Measurements from ENCODE around the gene GAL3ST3.
"Not testable (repeated sequence)": the region's sequence is repeated elsewhere in the genome, so short reads cannot be mapped to it uniquely, and the experiment has no call there.

GAL3ST3 gene

DNA sequence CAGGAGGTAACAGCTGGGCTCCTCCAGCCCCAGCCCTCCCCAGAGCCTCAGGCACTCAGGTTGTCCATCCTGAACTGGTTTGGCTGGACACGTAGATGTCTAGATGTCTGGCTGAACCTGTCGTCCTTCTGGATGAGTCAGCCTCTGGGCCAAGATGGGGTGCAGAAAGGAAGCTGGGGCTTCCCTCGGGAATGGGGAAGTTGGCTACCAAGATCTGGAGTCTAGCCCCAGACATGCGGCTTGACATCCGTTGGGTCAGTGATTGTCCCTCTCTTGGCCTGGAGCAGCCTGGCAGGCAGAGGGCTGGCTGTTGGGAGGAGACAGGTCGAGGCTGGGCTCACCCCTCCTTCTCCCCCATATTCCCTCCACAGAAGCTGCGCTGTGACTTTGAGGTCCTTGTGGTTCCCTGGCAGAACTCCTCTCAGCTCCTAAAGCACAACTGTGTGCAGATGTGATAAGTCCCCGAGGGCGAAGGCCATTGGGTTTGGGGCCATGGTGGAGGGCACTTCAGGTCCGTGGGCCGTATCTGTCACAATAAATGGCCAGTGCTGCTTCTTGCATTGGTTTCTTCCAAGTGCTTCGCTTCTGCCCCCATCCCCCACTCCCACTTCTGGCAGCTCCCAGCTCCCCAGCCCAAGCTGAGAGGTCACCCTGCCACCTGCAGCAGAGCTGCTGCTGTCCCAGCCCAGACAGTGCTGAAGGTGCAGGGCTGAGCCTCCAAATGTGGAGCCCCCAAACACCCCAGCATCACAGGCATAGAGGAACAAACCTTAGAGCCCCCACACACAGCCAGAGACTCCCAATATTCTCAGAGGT lies 35.8 kb downstream of the GAL3ST3 start:
- H2AK5ac ChIP-seq (ENCODE audit: low read length): peak overlapping the region; percentile 29
- H2BK15ac ChIP-seq (replicated peaks; ENCODE audit: low read depth): no peak overlapping the region
- no peak overlapping the region for H3K18ac ChIP-seq (ENCODE audit: low read length)
- no peak overlapping the region for H4K5ac ChIP-seq (ENCODE audit: low read length)
- H3K4me1 ChIP-seq (ENCODE audit: control insufficient read depth, low read depth, low read length): peaks cover 5% of the 10 kb centered on the region
- H3K56ac ChIP-seq (ENCODE audit: low read length): no peak overlapping the region
- no peak overlapping the region for H3K27ac ChIP-seq (ENCODE audit: low read depth, low read length)
- H3K27me3 ChIP-seq (ENCODE audit: insufficient read depth, low read length, poor library complexity): no peaks in the 10 kb centered on the region
- no peak overlapping the region for H3K4me2 ChIP-seq (ENCODE audit: low read length)
- H3K79me2 ChIP-seq (ENCODE audit: control insufficient read depth, insufficient read depth, low read length): no peaks in the 10 kb centered on the region
- H2BK120ac ChIP-seq (ENCODE audit: low read depth, low read length): no peak overlapping the region
- no CpG with 5 or more reads among the region's 12 CpGs for WGBS (ENCODE audit: extremely low coverage, insufficient coverage, low lambda C conversion rate)
- no peak overlapping the region for H3K4ac ChIP-seq (ENCODE audit: low read depth, low read length)
- no peaks in the 10 kb centered on the region for H3K79me1 ChIP-seq (ENCODE audit: low read length)
- H3K23ac ChIP-seq (ENCODE audit: low read length): no peak overlapping the region
- no peak overlapping the region for H4K8ac ChIP-seq (ENCODE audit: low read depth, low read length)
- H3K4me3 ChIP-seq (ENCODE audit: low read length): no peak overlapping the region
- DNase-seq: no peak
- H3K36me3 ChIP-seq (ENCODE audit: control insufficient read depth, insufficient read depth, low read length): no peaks in the 10 kb centered on the region
- H2BK5ac ChIP-seq (ENCODE audit: low read length): no peak overlapping the region
- no peak overlapping the region for H3K9ac ChIP-seq (ENCODE audit: low read length)

DNA sequence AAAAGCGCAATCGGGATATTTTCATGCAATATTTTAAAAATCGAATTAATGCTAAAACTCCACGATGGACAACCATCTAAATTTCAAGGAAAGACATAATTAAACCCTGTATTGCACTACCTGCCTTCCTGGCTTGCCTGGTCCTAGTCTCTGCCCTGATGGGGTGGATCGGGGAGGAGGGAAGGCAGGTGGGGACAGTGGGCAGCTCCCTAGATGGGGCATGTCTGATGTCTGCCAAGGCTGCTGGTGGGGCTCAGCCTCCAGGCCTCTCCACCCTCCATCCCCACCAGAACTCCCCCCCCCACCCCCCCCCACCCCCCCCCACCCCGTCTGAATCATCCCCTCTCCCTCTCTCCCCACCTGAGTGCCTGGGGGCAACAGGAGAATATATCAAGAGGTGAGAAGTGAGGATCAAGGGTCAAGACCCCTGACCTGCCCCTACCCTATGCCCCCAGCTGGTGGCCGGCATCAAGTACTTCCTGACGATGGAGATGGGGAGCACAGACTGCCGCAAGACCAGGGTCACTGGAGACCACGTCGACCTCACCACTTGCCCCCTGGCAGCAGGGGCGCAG lies 36.5 kb downstream of the GAL3ST3 start:
- no peak for DNase-seq
- Histone ChIP-seq H3K27ac (ENCODE audit: low read depth, low read length) (no peak overlapping the region), H3K79me2 (ENCODE audit: control insufficient read depth, insufficient read depth, low read length) (no peaks in the 10 kb centered on the region), H4K8ac (ENCODE audit: low read depth, low read length) (no peak overlapping the region), H2BK120ac (ENCODE audit: low read depth, low read length) (no peak overlapping the region), H3K27me3 (ENCODE audit: insufficient read depth, low read length, poor library complexity) (no peaks in the 10 kb centered on the region), H2BK15ac (replicated peaks; ENCODE audit: low read depth) (no peak overlapping the region), H3K4ac (ENCODE audit: low read depth, low read length) (no peak overlapping the region), H2AK5ac (ENCODE audit: low read length) (peak overlapping the region; percentile 29), H3K4me2 (ENCODE audit: low read length) (no peak overlapping the region), H3K4me3 (ENCODE audit: low read length) (no peak overlapping the region), H3K56ac (ENCODE audit: low read length) (no peak overlapping the region), H3K36me3 (ENCODE audit: control insufficient read depth, insufficient read depth, low read length) (no peaks in the 10 kb centered on the region), H3K23ac (ENCODE audit: low read length) (no peak overlapping the region), H3K79me1 (ENCODE audit: low read length) (no peaks in the 10 kb centered on the region), H3K9ac (ENCODE audit: low read length) (no peak overlapping the region), H2BK5ac (ENCODE audit: low read length) (no peak overlapping the region), H3K4me1 (ENCODE audit: control insufficient read depth, low read depth, low read length) (peaks cover 8% of the 10 kb centered on the region), H4K5ac (ENCODE audit: low read length) (no peak overlapping the region), H3K18ac (ENCODE audit: low read length) (no peak overlapping the region)
- no CpG with 5 or more reads among the region's 12 CpGs for WGBS (ENCODE audit: extremely low coverage, insufficient coverage, low lambda C conversion rate)

DNA sequence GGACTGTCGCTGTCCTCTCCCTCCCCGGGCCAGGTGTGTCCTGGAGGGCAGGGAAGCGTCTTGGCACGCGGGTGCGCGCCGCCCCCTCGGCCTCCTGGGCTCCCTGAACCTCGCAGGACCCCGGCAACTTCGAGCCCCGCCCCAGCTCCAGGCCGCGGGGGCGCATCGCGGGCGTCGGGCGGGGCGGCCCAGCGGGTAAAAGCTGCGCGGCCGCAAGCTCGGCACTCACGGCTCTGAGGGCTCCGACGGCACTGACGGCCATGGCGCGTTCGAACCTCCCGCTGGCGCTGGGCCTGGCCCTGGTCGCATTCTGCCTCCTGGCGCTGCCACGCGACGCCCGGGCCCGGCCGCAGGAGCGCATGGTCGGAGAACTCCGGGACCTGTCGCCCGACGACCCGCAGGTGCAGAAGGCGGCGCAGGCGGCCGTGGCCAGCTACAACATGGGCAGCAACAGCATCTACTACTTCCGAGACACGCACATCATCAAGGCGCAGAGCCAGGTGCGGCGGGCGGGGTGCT lies 37.1 kb downstream of the GAL3ST3 start, which contains the start of gene CST6:
CST6 (plus strand) TSS at position 224 of the 519 bp plus-strand sequence; CDS start at position 261, 37 bp downstream.
- Histone ChIP-seq H2BK5ac (ENCODE audit: low read length) (no peak within 1 kb of the TSS), H3K18ac (ENCODE audit: low read length) (no peak within 1 kb of the TSS), H3K9ac (ENCODE audit: low read length) (no peak within 1 kb of the TSS), H3K79me2 (ENCODE audit: control insufficient read depth, insufficient read depth, low read length) (no peaks in the 10 kb centered on the region), H3K4me2 (ENCODE audit: low read length) (no peak within 1 kb of the TSS), H3K27me3 (ENCODE audit: insufficient read depth, low read length, poor library complexity) (no peaks in the 10 kb centered on the region), H3K4me1 (ENCODE audit: control insufficient read depth, low read depth, low read length) (peaks cover 12% of the 10 kb centered on the region), H2AK5ac (ENCODE audit: low read length) (peak within 1 kb of the TSS; percentile 29), H4K8ac (ENCODE audit: low read depth, low read length) (no peak within 1 kb of the TSS), H3K4ac (ENCODE audit: low read depth, low read length) (no peak within 1 kb of the TSS), H3K4me3 (ENCODE audit: low read length) (no peak within 1 kb of the TSS), H3K23ac (ENCODE audit: low read length) (no peak within 1 kb of the TSS), H4K5ac (ENCODE audit: low read length) (no peak within 1 kb of the TSS), H2BK120ac (ENCODE audit: low read depth, low read length) (no peak within 1 kb of the TSS), H3K36me3 (ENCODE audit: control insufficient read depth, insufficient read depth, low read length) (no peaks in the 10 kb centered on the region), H3K56ac (ENCODE audit: low read length) (peak within 1 kb of the TSS; percentile 63), H3K79me1 (ENCODE audit: low read length) (no peaks in the 10 kb centered on the region), H3K27ac (ENCODE audit: low read depth, low read length) (no peak within 1 kb of the TSS), H2BK15ac (replicated peaks; ENCODE audit: low read depth) (no peak within 1 kb of the TSS)
- WGBS (ENCODE audit: extremely low coverage, insufficient coverage, low lambda C conversion rate): no CpG with 5 or more reads among the region's 61 CpGs
- DNase-seq: no peak

DNA sequence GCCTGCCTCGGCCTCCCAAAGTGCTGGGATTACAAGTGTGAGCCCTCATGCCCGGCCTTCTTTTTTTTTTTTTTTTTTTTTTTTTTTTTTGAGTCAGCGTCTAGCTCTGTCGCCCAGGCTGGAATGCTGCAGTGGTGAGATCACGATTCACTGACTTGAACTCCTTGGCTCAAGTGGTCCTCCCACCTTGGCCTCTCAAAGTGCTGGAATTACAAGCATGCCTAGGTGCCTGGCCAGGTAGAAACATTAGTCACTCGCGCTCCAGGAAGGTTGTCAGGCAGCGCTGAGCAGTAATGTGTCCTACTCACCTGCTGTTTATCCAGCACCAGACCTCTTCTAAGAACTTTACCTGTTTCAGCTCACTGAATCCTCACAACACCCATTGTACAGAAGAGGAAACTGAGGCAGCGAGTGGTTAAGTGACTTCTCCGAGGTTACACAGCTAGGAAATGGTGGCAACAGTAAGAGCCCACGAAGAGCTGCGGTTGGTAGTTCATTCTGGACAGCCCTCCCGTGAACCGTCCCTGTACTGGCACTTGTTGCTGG lies 37.6 kb downstream of the GAL3ST3 start:
- Histone ChIP-seq H3K4me2 (ENCODE audit: low read length) (no peak overlapping the region), H3K27me3 (ENCODE audit: insufficient read depth, low read length, poor library complexity) (no peaks in the 10 kb centered on the region), H3K79me2 (ENCODE audit: control insufficient read depth, insufficient read depth, low read length) (no peaks in the 10 kb centered on the region), H4K8ac (ENCODE audit: low read depth, low read length) (no peak overlapping the region), H3K56ac (ENCODE audit: low read length) (peak overlapping the region; percentile 63), H3K4ac (ENCODE audit: low read depth, low read length) (no peak overlapping the region), H4K5ac (ENCODE audit: low read length) (no peak overlapping the region), H3K9ac (ENCODE audit: low read length) (no peak overlapping the region), H3K4me1 (ENCODE audit: control insufficient read depth, low read depth, low read length) (peaks cover 15% of the 10 kb centered on the region), H2BK15ac (replicated peaks; ENCODE audit: low read depth) (no peak overlapping the region), H3K23ac (ENCODE audit: low read length) (no peak overlapping the region), H3K4me3 (ENCODE audit: low read length) (no peak overlapping the region), H2AK5ac (ENCODE audit: low read length) (no peak overlapping the region), H2BK5ac (ENCODE audit: low read length) (no peak overlapping the region), H3K18ac (ENCODE audit: low read length) (no peak overlapping the region), H3K36me3 (ENCODE audit: control insufficient read depth, insufficient read depth, low read length) (no peaks in the 10 kb centered on the region), H3K27ac (ENCODE audit: low read depth, low read length) (no peak overlapping the region), H2BK120ac (ENCODE audit: low read depth, low read length) (no peak overlapping the region), H3K79me1 (ENCODE audit: low read length) (no peaks in the 10 kb centered on the region)
- DNase-seq: peak; percentile 95
- no CpG with 5 or more reads among the region's 14 CpGs for WGBS (ENCODE audit: extremely low coverage, insufficient coverage, low lambda C conversion rate)

DNA sequence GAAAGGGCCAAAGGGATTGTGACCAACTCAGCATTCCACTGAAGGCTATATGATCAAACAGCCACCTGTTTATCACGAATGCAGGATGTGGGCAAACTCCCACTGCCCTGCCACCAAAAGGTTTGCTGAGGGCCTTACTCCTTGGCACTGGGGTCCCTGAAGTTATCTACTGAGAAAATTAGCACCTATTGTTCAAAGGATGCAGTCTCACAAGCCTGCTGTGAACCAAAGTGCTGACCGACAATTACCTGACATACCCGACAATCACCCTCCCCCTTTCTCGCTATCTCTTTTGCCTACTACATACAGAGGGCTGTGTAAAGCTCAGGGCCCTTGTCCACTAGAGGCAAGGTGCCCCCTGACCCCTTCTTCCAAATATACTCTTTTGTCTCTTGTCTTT lies 38.9 kb downstream of the GAL3ST3 start:
- H3K79me2 ChIP-seq (ENCODE audit: control insufficient read depth, insufficient read depth, low read length); H4K5ac ChIP-seq (ENCODE audit: low read length); H3K27ac ChIP-seq (ENCODE audit: low read depth, low read length); H3K9ac ChIP-seq (ENCODE audit: low read length); H2BK15ac ChIP-seq (replicated peaks; ENCODE audit: low read depth); H3K36me3 ChIP-seq (ENCODE audit: control insufficient read depth, insufficient read depth, low read length); H3K56ac ChIP-seq (ENCODE audit: low read length); H3K4me2 ChIP-seq (ENCODE audit: low read length); H2AK5ac ChIP-seq (ENCODE audit: low read length); H2BK120ac ChIP-seq (ENCODE audit: low read depth, low read length); H3K27me3 ChIP-seq (ENCODE audit: insufficient read depth, low read length, poor library complexity); H3K79me1 ChIP-seq (ENCODE audit: low read length); H3K4ac ChIP-seq (ENCODE audit: low read depth, low read length); H3K23ac ChIP-seq (ENCODE audit: low read length); H3K18ac ChIP-seq (ENCODE audit: low read length); H4K8ac ChIP-seq (ENCODE audit: low read depth, low read length); H3K4me3 ChIP-seq (ENCODE audit: low read length); H2BK5ac ChIP-seq (ENCODE audit: low read length): not testable (repeated sequence)
- no CpG with 5 or more reads among the region's 4 CpGs for WGBS (ENCODE audit: extremely low coverage, insufficient coverage, low lambda C conversion rate)
- H3K4me1 ChIP-seq (ENCODE audit: control insufficient read depth, low read depth, low read length): peaks cover 15% of the 10 kb centered on the region
- peak; percentile 91 for DNase-seq
